AG04450 (cell line): ENCODE measurements around the gene BCL10. TPM values are rescaled to one million over a fixed set of nuclear protein-coding genes. Genes with fewer than 3 reads are reported as not detected.

Experiments used
- CTCF ChIA-PET: fragments of 300-600, 350-600 bp; formaldehyde crosslinking; extraction: SDS; loops from one replicate; lab custom pipeline; 2022; ENCODE audit warnings: antibody characterized with exemption, inconsistent platforms; lab: Charles Lee
- POLR2A ChIA-PET: fragments of 350-600 bp; formaldehyde crosslinking; extraction: SDS; loops from one replicate; lab custom pipeline; 2021; ENCODE audit warnings: antibody characterized with exemption, inconsistent platforms; lab: Yijun Ruan, JAX
- DNase-seq: peaks from one replicate; pipeline ENCODE4 v3.0.0-alpha.2; 2011; ENCODE audit warnings: low read depth, low spot score
- H3K27ac ChIP-seq: one replicate; pipeline ENCODE4 v1.5.1; 2012; ENCODE audit warnings: low read depth, low read length, control low read depth
- H3K27me3 ChIP-seq: one replicate; pipeline ENCODE4 v1.6.0; 2012; ENCODE audit warnings: low read length; ENCODE audit not compliant: control insufficient read depth, insufficient read depth
- H3K4me3 ChIP-seq: 2 replicates; pipeline ENCODE4 v1.5.1; 2011; ENCODE audit warnings: mild to moderate bottlenecking, low read depth, low read length, control low read depth
- H3K9me3 ChIP-seq: 2 replicates; pipeline ENCODE4 v1.5.1; 2012; ENCODE audit warnings: low read length; ENCODE audit not compliant: control insufficient read depth, insufficient read depth
- polyA plus RNA-seq: library from polyadenylated mRNA; depleted of rRNA; stranded (reverse); fragments of >200 nt; gene quantifications from 2 replicates; pipeline ENCODE4 v1.2.3, GENCODE V29; 2011
- TF ChIP-seq, protein P1 (sequence below): IDR thresholded peaks from 2 replicates; pipeline ENCODE4 v1.5.1; 2011; ENCODE audit warnings: low read depth, low read length, control low read depth, inconsistent platforms

Gene BCL10
- polyA plus RNA-seq, 1 experiment, result 19.4 TPM

DNA sequence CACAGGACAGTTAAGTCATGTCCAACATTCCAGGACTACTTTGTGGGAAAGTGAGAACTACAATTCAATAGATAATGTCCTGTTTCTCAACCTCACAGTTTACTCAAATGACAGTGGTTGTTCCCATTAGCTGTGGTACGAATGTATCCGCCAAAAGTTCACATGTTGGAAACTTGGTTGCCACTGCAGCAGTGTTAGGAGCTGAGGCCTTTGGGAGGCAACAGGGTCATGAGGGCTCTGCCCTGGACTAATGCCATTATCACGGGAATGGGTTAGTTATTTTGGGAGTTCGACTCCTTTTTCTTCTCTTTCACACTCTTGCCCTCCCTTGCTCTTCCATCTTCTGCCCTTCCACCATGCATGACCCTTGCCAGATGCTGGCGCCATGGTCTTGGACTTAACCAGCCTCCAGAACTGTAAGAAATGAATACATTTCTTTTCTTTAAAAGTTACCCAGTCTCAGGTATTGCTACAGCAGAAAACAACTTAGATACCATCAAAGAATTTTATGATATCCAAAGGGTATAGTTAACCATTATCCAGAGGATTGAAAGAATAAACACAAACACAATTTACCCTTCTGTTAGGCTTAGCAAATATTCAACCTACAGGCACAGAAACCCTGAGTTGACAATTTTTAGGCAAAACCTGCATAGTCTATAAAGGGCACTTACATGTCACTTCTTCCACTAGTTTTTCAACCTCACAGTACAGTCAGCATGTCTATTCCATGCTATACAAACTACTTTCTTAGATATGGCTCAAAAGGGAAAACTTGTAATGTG lies 7.4 kb downstream of the BCL10 start:
- no peak overlapping the region for H3K27ac ChIP-seq

DNA sequence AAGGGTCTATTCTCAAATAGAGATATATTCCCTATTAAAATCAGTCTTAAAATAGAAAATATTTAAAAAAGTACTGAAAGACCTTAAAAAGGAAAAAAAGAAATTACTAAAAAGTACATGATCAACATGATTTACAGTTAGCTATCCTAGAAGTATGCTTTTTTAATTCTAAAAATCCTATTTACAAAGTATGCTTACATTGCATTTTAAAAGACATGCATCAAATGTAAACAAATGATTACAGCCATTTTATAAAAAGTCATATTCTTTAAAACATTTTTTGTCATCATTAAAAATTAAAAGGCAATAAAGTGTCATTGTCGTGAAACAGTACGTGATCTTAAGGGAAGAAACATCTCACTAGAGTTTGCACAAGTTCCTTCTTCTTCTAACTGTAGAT lies 9.1 kb downstream of the BCL10 start:
- no peak for DNase-seq
- ChIA-PET POLR2A (no interaction called here), CTCF (interaction anchor here (1.2 kb wide), 1 partner anchor 322 kb away, joined by 7 read pairs; no protein-coding TSS in a partner anchor)
- TF ChIP-seq, protein P1, sequence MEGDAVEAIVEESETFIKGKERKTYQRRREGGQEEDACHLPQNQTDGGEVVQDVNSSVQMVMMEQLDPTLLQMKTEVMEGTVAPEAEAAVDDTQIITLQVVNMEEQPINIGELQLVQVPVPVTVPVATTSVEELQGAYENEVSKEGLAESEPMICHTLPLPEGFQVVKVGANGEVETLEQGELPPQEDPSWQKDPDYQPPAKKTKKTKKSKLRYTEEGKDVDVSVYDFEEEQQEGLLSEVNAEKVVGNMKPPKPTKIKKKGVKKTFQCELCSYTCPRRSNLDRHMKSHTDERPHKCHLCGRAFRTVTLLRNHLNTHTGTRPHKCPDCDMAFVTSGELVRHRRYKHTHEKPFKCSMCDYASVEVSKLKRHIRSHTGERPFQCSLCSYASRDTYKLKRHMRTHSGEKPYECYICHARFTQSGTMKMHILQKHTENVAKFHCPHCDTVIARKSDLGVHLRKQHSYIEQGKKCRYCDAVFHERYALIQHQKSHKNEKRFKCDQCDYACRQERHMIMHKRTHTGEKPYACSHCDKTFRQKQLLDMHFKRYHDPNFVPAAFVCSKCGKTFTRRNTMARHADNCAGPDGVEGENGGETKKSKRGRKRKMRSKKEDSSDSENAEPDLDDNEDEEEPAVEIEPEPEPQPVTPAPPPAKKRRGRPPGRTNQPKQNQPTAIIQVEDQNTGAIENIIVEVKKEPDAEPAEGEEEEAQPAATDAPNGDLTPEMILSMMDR, result no peak
- no peaks in the 10 kb centered on the region for H3K9me3 ChIP-seq
- no peak overlapping the region for H3K27ac ChIP-seq
- H3K4me3 ChIP-seq, result no peak overlapping the region
- no peaks in the 10 kb centered on the region for H3K27me3 ChIP-seq

More for the DNA sequence above, 7.4 kb downstream of the BCL10 start:
- TF ChIP-seq, protein P1, result no peak
- no peak for DNase-seq
- Histone ChIP-seq H3K27me3 (no peaks in the 10 kb centered on the region), H3K4me3 (no peak overlapping the region), H3K9me3 (no peaks in the 10 kb centered on the region)
- ChIA-PET POLR2A (no interaction called here), CTCF (interaction anchor here (1.2 kb wide), 2 partner anchors 9 to 324 kb away, joined by 7 to 16 read pairs; partner anchors contain the start of gene C1orf52)

DNA sequence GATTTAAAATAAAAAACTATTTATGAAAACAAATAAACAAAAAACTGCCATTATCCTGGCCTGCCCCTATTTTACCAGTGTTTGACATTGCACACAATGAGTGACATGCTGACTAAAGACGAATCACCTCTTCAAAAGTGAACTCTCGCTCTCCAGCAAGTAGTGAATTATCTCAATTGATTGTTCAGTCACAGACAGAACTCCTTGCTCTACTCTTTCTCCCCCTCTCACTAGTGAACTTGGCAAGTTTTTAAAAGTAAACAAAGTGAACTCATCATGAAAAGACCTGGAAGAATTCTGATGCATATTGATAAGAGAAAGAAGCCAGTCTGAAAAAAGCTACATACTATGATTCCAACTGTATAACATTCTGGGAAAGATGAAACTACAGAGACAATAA lies 12.3 kb downstream of the BCL10 start:
- Histone ChIP-seq H3K4me3 (no peak overlapping the region), H3K27ac (no peak overlapping the region), H3K27me3 (no peaks in the 10 kb centered on the region), H3K9me3 (peaks cover 2% of the 10 kb centered on the region; the same call in 1 of the 2 replicates)
- DNase-seq, result no peak
- ChIA-PET POLR2A (no interaction called here), CTCF (interaction anchor here (1.2 to 12.1 kb wide), 3 partner anchors 44 to 319 kb away, joined by 4 to 330 read pairs (median 4); no protein-coding TSS in a partner anchor)
- TF ChIP-seq, protein P1, result no peak

- TF ChIP-seq, protein P1, result no peak
- no peak overlapping the region for H3K4me3 ChIP-seq
- ChIA-PET CTCF (interaction anchor here (1.3 to 12.1 kb wide), 2 partner anchors 45 to 317 kb away, joined by 4 to 330 read pairs; no protein-coding TSS in a partner anchor), POLR2A (no interaction called here)
- no peak overlapping the region for H3K27ac ChIP-seq
- no peaks in the 10 kb centered on the region for H3K27me3 ChIP-seq
- DNase-seq, result no peak
- peaks cover 6% of the 10 kb centered on the region; the same call in 1 of the 2 replicates for H3K9me3 ChIP-seq
Observed at GRCh38 chr1:85262985-85263384, 13.4 kb downstream of the BCL10 start.

- ChIA-PET CTCF (interaction anchor here (0.6 to 12.1 kb wide), 78 partner anchors 8 to 1179 kb away, joined by 3 to 350 read pairs (median 5); partner anchors contain the start of gene BCL10), POLR2A (interaction anchor here (0.7 to 1.0 kb wide), 3 partner anchors 17 to 38 kb away, joined by 3 to 8 read pairs (median 3); partner anchors contain the start of gene BCL10)
- Histone ChIP-seq H3K4me3 (peak overlapping the region; percentile 41), H3K27me3 (no peaks in the 10 kb centered on the region), H3K9me3 (peaks cover 6% of the 10 kb centered on the region; the same call in 1 of the 2 replicates), H3K27ac (peak overlapping the region; percentile 2)
- TF ChIP-seq, protein P1, result no peak
- DNase-seq, result no peak
Observed at GRCh38 chr1:85259912-85260274, 16.5 kb downstream of the BCL10 start.
